OCI-LY7 (cell line): ENCODE measurements around the gene FOXP1.
"Not testable (repeated sequence)": the region's sequence is repeated elsewhere in the genome, so short reads cannot be mapped to it uniquely, and the experiment has no call there.

Source experiments
- EZH2phosphoT487 ChIP-seq: fragments of 200-600 bp; sonication (generic); IDR thresholded peaks from 2 replicates; pipeline ENCODE4 v1.6.1; 2018; ENCODE audit warnings: low read depth, borderline replicate concordance, mild to moderate bottlenecking, mixed run types, antibody characterized with exemption, low read length, moderate library complexity, mixed read lengths
- TF ChIP-seq, protein P1 (sequence below): fragments of 200-600 bp; sonication (generic); conservative IDR thresholded peaks from 2 replicates; pipeline ENCODE4 v1.5.1; 2014; ENCODE audit warnings: mild to moderate bottlenecking, antibody characterized with exemption, low read length, moderate library complexity, mixed read lengths

DNA sequence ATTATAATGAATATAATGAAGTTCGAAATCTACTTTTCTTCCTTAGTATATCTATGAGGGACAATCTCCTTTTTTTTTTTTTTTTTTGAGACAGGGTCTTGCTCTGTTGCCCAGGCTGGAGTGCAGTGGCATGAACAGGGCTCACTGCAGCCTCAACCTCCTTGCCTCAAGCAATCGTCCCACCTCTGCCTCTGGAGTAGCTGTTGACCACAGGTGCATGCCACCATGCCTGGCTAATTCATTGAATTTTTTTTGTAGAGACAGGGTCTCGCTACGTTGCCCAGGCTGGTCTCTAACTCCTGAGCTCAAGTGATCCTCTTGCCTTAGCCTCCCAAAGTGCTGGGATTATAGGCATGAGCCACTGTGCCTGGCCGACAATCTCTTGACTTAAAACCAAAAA lies 607.5 kb downstream of the FOXP1 start:
- TF ChIP-seq, protein P1, sequence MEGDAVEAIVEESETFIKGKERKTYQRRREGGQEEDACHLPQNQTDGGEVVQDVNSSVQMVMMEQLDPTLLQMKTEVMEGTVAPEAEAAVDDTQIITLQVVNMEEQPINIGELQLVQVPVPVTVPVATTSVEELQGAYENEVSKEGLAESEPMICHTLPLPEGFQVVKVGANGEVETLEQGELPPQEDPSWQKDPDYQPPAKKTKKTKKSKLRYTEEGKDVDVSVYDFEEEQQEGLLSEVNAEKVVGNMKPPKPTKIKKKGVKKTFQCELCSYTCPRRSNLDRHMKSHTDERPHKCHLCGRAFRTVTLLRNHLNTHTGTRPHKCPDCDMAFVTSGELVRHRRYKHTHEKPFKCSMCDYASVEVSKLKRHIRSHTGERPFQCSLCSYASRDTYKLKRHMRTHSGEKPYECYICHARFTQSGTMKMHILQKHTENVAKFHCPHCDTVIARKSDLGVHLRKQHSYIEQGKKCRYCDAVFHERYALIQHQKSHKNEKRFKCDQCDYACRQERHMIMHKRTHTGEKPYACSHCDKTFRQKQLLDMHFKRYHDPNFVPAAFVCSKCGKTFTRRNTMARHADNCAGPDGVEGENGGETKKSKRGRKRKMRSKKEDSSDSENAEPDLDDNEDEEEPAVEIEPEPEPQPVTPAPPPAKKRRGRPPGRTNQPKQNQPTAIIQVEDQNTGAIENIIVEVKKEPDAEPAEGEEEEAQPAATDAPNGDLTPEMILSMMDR, result not testable (repeated sequence)
- not testable (repeated sequence) for TF ChIP-seq EZH2phosphoT487
